HepG2 (cell line): ENCODE measurements around the gene DENND2A. TPM values are rescaled to one million over a fixed set of nuclear protein-coding genes. Genes with fewer than 3 reads are reported as not detected.

Experiments used
- ATF7 ChIP-seq, 2 experiments: fragments of 450-650 bp in 1 of 2; sonication (generic) in 1 of 2; formaldehyde crosslinking in 1 of 2; IDR thresholded peaks; 2 replicates each; pipeline versions ENCODE4 v1.4.0 to v1.6.1; 2016 to 2020; ENCODE audit warnings: antibody characterized with exemption in 1 of 2, mild to moderate bottlenecking in 1 of 2, missing genetic modification reagents in 1 of 2
- HMGA1 ChIP-seq: sonication (generic); formaldehyde crosslinking; conservative IDR thresholded peaks from 2 replicates; pipeline ENCODE4 v1.4.0; 2020; ENCODE audit warnings: missing genetic modification reagents
- MAFK ChIP-seq, 2 experiments: IDR thresholded peaks in 1 of 2; conservative IDR thresholded peaks in 1 of 2; 2 replicates each; pipeline ENCODE4 v1.6.1; 2011; ENCODE audit warnings: improper control_type of control experiment in 2 of 2, low read length in 2 of 2
- RAD21 ChIP-seq: fragments of 450-650 bp; formaldehyde crosslinking; IDR thresholded peaks from 2 replicates; pipeline ENCODE4 v1.5.0; 2020; ENCODE audit warnings: mild to moderate bottlenecking
- RARG ChIP-seq: sonication (generic); formaldehyde crosslinking; IDR thresholded peaks from 2 replicates; pipeline ENCODE4 v1.4.0; 2020; ENCODE audit warnings: low read depth, mild to moderate bottlenecking, missing genetic modification reagents
- RNF2 ChIP-seq: fragments of 450-650 bp; conservative IDR thresholded peaks from 2 replicates; pipeline ENCODE4 v1.6.1; 2016; ENCODE audit warnings: low read depth
- RXRB ChIP-seq: IDR thresholded peaks from 2 replicates; pipeline ENCODE4 v1.6.1; 2016; ENCODE audit warnings: borderline replicate concordance, missing genetic modification reagents, missing compliant biosample characterization
- STAG1 ChIP-seq: sonication (generic); formaldehyde crosslinking; IDR thresholded peaks from 2 replicates; pipeline ENCODE4 v1.4.0; 2020; ENCODE audit warnings: missing genetic modification reagents
- STAT5B ChIP-seq: sonication (generic); formaldehyde crosslinking; IDR thresholded peaks from 2 replicates; pipeline ENCODE4 v1.4.0; 2020; ENCODE audit warnings: missing genetic modification reagents
- ZBTB8A ChIP-seq: sonication (generic); formaldehyde crosslinking; IDR thresholded peaks from 2 replicates; pipeline ENCODE4 v1.4.0; 2020; ENCODE audit warnings: mild to moderate bottlenecking, low read depth, missing genetic modification reagents, borderline replicate concordance
- ZFX ChIP-seq: sonication (generic); formaldehyde crosslinking; IDR thresholded peaks from 2 replicates; pipeline ENCODE4 v1.4.0; 2020; ENCODE audit warnings: mild to moderate bottlenecking, low read depth, missing genetic modification reagents, moderate library complexity
- ZMYM4 ChIP-seq: sonication (generic); formaldehyde crosslinking; IDR thresholded peaks from 2 replicates; pipeline ENCODE4 v1.8.1; 2023; ENCODE audit warnings: mild to moderate bottlenecking, missing genetic modification reagents
- ZNF430 ChIP-seq: sonication (generic); formaldehyde crosslinking; IDR thresholded peaks from 2 replicates; pipeline ENCODE4 v1.9.0; 2021; ENCODE audit warnings: mild to moderate bottlenecking, missing genetic modification reagents
- ZNF773 ChIP-seq: sonication (generic); formaldehyde crosslinking; IDR thresholded peaks from 2 replicates; pipeline ENCODE4 v1.4.0; 2020; ENCODE audit warnings: missing genetic modification reagents, borderline replicate concordance
- ZSCAN21 ChIP-seq: sonication (generic); formaldehyde crosslinking; IDR thresholded peaks from 2 replicates; pipeline ENCODE4 v1.8.0; 2022; ENCODE audit warnings: mild to moderate bottlenecking, missing genetic modification reagents, moderate library complexity, borderline replicate concordance
- polyA plus RNA-seq, 8 experiments: library from polyadenylated mRNA; depleted of rRNA in 3 of 8; stranded (reverse) in 7 of 8; unstranded in 1 of 8; fragments of >200 nt; fragmentation: Illumina TruSeq in 4 of 8; extraction: Trizol in 4 of 8; gene quantifications; 2 replicates each; pipeline versions ENCODE4 v1.2.1 to v1.2.3, GENCODE V29; 2011 to 2016; ENCODE audit warnings: low read depth in 4 of 8, missing spikeins in 1 of 8, mixed read lengths in 1 of 8; ENCODE audit not compliant: insufficient read depth in 1 of 8
- total RNA-seq, 5 experiments: library from RNA; depleted of rRNA; stranded (reverse); fragments of >200 nt; fragmentation: Illumina TruSeq; extraction: Trizol; gene quantifications; 2 replicates each; pipeline ENCODE4 v1.2.3, GENCODE V29; 2016; ENCODE audit warnings: low read depth in 1 of 5
- TF ChIP-seq, protein P1 (sequence below): IDR thresholded peaks from 2 replicates; pipeline ENCODE4 v1.6.1; 2012; ENCODE audit warnings: low read depth, low read length, improper control_type of control experiment
- TF ChIP-seq, protein P2 (sequence below): sonication (generic); formaldehyde crosslinking; IDR thresholded peaks from 2 replicates; pipeline ENCODE4 v1.8.0; 2022; ENCODE audit warnings: missing genetic modification reagents, mild to moderate bottlenecking, borderline replicate concordance
- TF ChIP-seq, protein P3 (sequence below): sonication (generic); formaldehyde crosslinking; IDR thresholded peaks from 2 replicates; pipeline ENCODE4 v1.4.0; 2020; ENCODE audit warnings: missing genetic modification reagents, borderline replicate concordance
- TF ChIP-seq, protein P4 (sequence below): IDR thresholded peaks from 2 replicates; pipeline ENCODE4 v1.4.0; 2020; ENCODE audit warnings: mild to moderate bottlenecking, missing genetic modification reagents
- TF ChIP-seq, protein P5 (sequence below): sonication (generic); formaldehyde crosslinking; IDR thresholded peaks from 2 replicates; pipeline ENCODE4 v1.8.1; 2023; ENCODE audit warnings: mild to moderate bottlenecking, missing genetic modification reagents

Gene DENND2A
- total and polyA plus RNA-seq, 2 of the 13 experiments (the other 11 are each of a cell fraction or from before 2014, with no cell fraction given) = not detected

DNA sequence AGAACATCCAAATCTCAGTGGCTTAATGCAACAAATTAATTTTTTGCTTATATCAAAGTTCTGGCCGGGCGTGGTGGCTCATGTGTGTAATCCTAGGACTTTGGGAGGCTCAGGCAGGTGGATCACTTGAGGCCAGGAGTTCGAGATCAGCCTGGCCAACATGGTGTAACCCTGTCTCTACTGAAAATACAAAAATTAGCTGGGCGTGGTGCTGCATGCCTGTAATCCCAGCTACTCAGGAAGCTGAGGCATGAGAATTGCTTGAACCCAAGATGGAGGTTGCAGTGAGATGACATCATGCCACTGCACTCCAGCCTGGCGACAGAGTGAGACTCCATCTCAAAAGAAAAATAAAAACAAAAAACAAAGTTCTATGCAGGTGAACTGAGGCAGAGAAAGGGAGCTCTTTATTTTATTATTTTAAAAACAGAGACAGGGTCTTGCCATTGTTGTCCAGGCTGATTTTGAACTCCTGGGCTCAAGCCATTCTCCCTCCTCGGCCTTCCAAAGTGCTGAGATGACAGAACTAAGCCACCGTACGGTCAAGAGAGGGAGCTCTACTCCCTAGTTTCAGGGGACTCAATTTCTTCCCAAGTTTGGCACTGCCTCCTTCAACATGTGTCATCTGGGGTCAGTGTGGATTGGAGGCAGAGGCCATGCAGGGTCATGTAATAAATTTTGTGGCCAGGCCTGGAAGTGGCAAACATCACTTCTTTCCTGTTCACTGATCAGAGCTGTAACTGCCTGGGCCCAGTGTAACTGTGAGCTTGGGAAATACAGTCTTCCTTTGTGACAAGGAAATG lies 34.5 kb upstream of the DENND2A start (continued):
- TF ChIP-seq, protein P1, sequence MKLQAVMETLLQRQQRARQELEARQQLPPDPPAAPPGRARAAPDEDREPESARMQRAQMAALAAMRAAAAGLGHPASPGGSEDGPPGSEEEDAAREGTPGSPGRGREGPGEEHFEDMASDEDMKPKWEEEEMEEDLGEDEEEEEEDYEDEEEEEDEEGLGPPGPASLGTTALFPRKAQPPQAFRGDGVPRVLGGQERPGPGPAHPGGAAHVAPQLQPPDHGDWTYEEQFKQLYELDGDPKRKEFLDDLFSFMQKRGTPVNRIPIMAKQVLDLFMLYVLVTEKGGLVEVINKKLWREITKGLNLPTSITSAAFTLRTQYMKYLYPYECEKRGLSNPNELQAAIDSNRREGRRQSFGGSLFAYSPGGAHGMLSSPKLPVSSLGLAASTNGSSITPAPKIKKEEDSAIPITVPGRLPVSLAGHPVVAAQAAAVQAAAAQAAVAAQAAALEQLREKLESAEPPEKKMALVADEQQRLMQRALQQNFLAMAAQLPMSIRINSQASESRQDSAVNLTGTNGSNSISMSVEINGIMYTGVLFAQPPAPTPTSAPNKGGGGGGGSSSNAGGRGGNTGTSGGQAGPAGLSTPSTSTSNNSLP = no peak
- no peak for TF ChIP-seq ZBTB8A
- TF ChIP-seq MAFK (conservative IDR thresholded peaks at IDR 0.05 in 1 of 2, IDR thresholded peaks at IDR 0.05 in 1 of 2; ENCODE audit: low read length in 2 of 2) = peak; percentile 91 to 94
- no peak for TF ChIP-seq ZSCAN21 (CRISPR knock-in tag)
- 0 out of 2 replicates have a peak, but pooled peaks have one; percentile 14 for TF ChIP-seq RAD21 (CRISPR knock-in tag)
- TF ChIP-seq, protein P2, sequence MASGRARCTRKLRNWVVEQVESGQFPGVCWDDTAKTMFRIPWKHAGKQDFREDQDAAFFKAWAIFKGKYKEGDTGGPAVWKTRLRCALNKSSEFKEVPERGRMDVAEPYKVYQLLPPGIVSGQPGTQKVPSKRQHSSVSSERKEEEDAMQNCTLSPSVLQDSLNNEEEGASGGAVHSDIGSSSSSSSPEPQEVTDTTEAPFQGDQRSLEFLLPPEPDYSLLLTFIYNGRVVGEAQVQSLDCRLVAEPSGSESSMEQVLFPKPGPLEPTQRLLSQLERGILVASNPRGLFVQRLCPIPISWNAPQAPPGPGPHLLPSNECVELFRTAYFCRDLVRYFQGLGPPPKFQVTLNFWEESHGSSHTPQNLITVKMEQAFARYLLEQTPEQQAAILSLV (CRISPR knock-in tag) = no peak
- peak; percentile 70 for TF ChIP-seq STAG1 (CRISPR knock-in tag)
- TF ChIP-seq, protein P3, sequence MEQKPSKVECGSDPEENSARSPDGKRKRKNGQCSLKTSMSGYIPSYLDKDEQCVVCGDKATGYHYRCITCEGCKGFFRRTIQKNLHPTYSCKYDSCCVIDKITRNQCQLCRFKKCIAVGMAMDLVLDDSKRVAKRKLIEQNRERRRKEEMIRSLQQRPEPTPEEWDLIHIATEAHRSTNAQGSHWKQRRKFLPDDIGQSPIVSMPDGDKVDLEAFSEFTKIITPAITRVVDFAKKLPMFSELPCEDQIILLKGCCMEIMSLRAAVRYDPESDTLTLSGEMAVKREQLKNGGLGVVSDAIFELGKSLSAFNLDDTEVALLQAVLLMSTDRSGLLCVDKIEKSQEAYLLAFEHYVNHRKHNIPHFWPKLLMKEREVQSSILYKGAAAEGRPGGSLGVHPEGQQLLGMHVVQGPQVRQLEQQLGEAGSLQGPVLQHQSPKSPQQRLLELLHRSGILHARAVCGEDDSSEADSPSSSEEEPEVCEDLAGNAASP (CRISPR knock-in tag) = peak; percentile 70; the same call in 1 of the 2 replicates
- TF ChIP-seq RARG (CRISPR knock-in tag) = no peak
- 0 out of 2 replicates have a peak, but pooled peaks have one; percentile 15 for TF ChIP-seq ATF7 (IDR thresholded peaks at IDR 0.05)
- TF ChIP-seq ATF7 (CRISPR knock-in tag; IDR thresholded peaks at IDR 0.05) = no peak
- TF ChIP-seq RNF2 = no peak
- TF ChIP-seq RXRB (CRISPR knock-in tag) = 0 out of 2 replicates have a peak, but pooled peaks have one; percentile 14
- TF ChIP-seq HMGA1 (CRISPR knock-in tag) = no peak
- TF ChIP-seq, protein P4, sequence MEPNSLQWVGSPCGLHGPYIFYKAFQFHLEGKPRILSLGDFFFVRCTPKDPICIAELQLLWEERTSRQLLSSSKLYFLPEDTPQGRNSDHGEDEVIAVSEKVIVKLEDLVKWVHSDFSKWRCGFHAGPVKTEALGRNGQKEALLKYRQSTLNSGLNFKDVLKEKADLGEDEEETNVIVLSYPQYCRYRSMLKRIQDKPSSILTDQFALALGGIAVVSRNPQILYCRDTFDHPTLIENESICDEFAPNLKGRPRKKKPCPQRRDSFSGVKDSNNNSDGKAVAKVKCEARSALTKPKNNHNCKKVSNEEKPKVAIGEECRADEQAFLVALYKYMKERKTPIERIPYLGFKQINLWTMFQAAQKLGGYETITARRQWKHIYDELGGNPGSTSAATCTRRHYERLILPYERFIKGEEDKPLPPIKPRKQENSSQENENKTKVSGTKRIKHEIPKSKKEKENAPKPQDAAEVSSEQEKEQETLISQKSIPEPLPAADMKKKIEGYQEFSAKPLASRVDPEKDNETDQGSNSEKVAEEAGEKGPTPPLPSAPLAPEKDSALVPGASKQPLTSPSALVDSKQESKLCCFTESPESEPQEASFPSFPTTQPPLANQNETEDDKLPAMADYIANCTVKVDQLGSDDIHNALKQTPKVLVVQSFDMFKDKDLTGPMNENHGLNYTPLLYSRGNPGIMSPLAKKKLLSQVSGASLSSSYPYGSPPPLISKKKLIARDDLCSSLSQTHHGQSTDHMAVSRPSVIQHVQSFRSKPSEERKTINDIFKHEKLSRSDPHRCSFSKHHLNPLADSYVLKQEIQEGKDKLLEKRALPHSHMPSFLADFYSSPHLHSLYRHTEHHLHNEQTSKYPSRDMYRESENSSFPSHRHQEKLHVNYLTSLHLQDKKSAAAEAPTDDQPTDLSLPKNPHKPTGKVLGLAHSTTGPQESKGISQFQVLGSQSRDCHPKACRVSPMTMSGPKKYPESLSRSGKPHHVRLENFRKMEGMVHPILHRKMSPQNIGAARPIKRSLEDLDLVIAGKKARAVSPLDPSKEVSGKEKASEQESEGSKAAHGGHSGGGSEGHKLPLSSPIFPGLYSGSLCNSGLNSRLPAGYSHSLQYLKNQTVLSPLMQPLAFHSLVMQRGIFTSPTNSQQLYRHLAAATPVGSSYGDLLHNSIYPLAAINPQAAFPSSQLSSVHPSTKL (CRISPR knock-in tag) = no peak
- TF ChIP-seq, protein P5, sequence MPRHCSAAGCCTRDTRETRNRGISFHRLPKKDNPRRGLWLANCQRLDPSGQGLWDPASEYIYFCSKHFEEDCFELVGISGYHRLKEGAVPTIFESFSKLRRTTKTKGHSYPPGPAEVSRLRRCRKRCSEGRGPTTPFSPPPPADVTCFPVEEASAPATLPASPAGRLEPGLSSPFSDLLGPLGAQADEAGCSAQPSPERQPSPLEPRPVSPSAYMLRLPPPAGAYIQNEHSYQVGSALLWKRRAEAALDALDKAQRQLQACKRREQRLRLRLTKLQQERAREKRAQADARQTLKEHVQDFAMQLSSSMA (CRISPR knock-in tag) = no peak
- TF ChIP-seq ZNF773 (CRISPR knock-in tag) = no peak
- TF ChIP-seq ZMYM4 = no peak
- TF ChIP-seq STAT5B (CRISPR knock-in tag) = no peak
- TF ChIP-seq ZFX (CRISPR knock-in tag) = 0 out of 2 replicates have a peak, but pooled peaks have one; percentile 22
- no peak for TF ChIP-seq ZNF430 (CRISPR knock-in tag)
